Nephron (organoid): ENCODE measurements around the gene ZDHHC6.

Source experiments
- H3K27ac Mint-ChIP-seq, 3 experiments: 2 replicates each; pipeline ENCODE4 v1.8.0; 2020; ENCODE audit warnings: mixed read lengths in 3 of 3, mild to moderate bottlenecking in 2 of 3, moderate library complexity in 1 of 3
- H3K27me3 Mint-ChIP-seq: 2 replicates; pipeline ENCODE4 v1.8.0; 2021; ENCODE audit warnings: low read depth, mild to moderate bottlenecking, moderate library complexity, mixed read lengths
- H3K36me3 Mint-ChIP-seq: 2 replicates; pipeline ENCODE4 v1.8.0; 2020; ENCODE audit warnings: low read depth, mixed read lengths
- H3K4me1 Mint-ChIP-seq: 2 replicates; pipeline ENCODE4 v1.8.0; 2020; ENCODE audit warnings: mixed read lengths
- H3K4me3 Mint-ChIP-seq, 3 experiments: 2 replicates each; pipeline ENCODE4 v1.8.0; 2020; ENCODE audit warnings: mild to moderate bottlenecking in 3 of 3, mixed read lengths in 3 of 3, moderate library complexity in 2 of 3
- H3K9me3 Mint-ChIP-seq: 2 replicates; pipeline ENCODE4 v1.8.0; 2020; ENCODE audit warnings: mixed read lengths
- CTCF ChIP-seq, 3 experiments: fragments of 200-600 bp; sonication (generic); IDR thresholded peaks; one replicate each; pipeline ENCODE4 v1.5.0; 2021; ENCODE audit warnings: antibody characterized with exemption in 3 of 3; ENCODE audit not compliant: unreplicated experiment in 3 of 3

Gene ZDHHC6

GRCh38 chr10:112446855-112447619, at the start of gene ZDHHC6, which contains the start of gene VTI1A:
Gene ZDHHC6, minus strand, starts transcription at chr10:112446914. Its CDS starts 1,478 bp downstream, at chr10:112445436.
Gene VTI1A, plus strand, starts transcription at chr10:112447215. Its CDS starts 159 bp downstream, at chr10:112447374.
- Mint-ChIP-seq H3K27me3 (no peaks in the 10 kb centered on the region), H3K9me3 (no peaks in the 10 kb centered on the region), H3K27ac (peak within 1 kb of the TSS; percentile 74 to 91 (median 91)), H3K4me1 (peaks cover 13% of the 10 kb centered on the region), H3K36me3 (peaks cover 19% of the 10 kb centered on the region), H3K4me3 (peak within 1 kb of the TSS; percentile 91 to 93 (median 93))
- no peak for TF ChIP-seq CTCF (IDR thresholded peaks at IDR 0.05; ENCODE audit: unreplicated experiment in 3 of 3)

GRCh38 chr10:112492736-112493135, 46.0 kb upstream of the ZDHHC6 start:
- Mint-ChIP-seq H3K9me3 (no peaks in the 10 kb centered on the region), H3K27ac (no peak overlapping the region), H3K4me3 (no peak overlapping the region), H3K4me1 (peaks cover 12% of the 10 kb centered on the region), H3K36me3 (no peaks in the 10 kb centered on the region), H3K27me3 (no peaks in the 10 kb centered on the region)
- no peak for TF ChIP-seq CTCF (IDR thresholded peaks at IDR 0.05; ENCODE audit: unreplicated experiment in 3 of 3)

- H3K4me1 Mint-ChIP-seq, result peaks cover 12% of the 10 kb centered on the region
- no peak overlapping the region for H3K27ac Mint-ChIP-seq
- TF ChIP-seq CTCF (IDR thresholded peaks at IDR 0.05; ENCODE audit: unreplicated experiment in 3 of 3), result no peak
- no peaks in the 10 kb centered on the region for H3K27me3 Mint-ChIP-seq
- no peaks in the 10 kb centered on the region for H3K9me3 Mint-ChIP-seq
- no peaks in the 10 kb centered on the region for H3K36me3 Mint-ChIP-seq
- no peak overlapping the region for H3K4me3 Mint-ChIP-seq
Observed at GRCh38 chr10:112491144-112491543, 44.4 kb upstream of the ZDHHC6 start.

- no peaks in the 10 kb centered on the region for H3K9me3 Mint-ChIP-seq
- no peak overlapping the region for H3K4me3 Mint-ChIP-seq
- TF ChIP-seq CTCF (IDR thresholded peaks at IDR 0.05; ENCODE audit: unreplicated experiment in 3 of 3), result no peak
- no peaks in the 10 kb centered on the region for H3K36me3 Mint-ChIP-seq
- H3K4me1 Mint-ChIP-seq, result peaks cover 12% of the 10 kb centered on the region
- no peak overlapping the region for H3K27ac Mint-ChIP-seq
- H3K27me3 Mint-ChIP-seq, result no peaks in the 10 kb centered on the region
Observed at GRCh38 chr10:112490545-112490944, 43.8 kb upstream of the ZDHHC6 start.

GRCh38 chr10:112487964-112488363, 41.2 kb upstream of the ZDHHC6 start:
- no peaks in the 10 kb centered on the region for H3K36me3 Mint-ChIP-seq
- no peak overlapping the region for H3K4me3 Mint-ChIP-seq
- H3K27ac Mint-ChIP-seq, result no peak overlapping the region
- no peak for TF ChIP-seq CTCF (IDR thresholded peaks at IDR 0.05; ENCODE audit: unreplicated experiment in 3 of 3)
- H3K4me1 Mint-ChIP-seq, result peaks cover 12% of the 10 kb centered on the region
- H3K9me3 Mint-ChIP-seq, result no peaks in the 10 kb centered on the region
- no peaks in the 10 kb centered on the region for H3K27me3 Mint-ChIP-seq

GRCh38 chr10:112484399-112484798, 37.7 kb upstream of the ZDHHC6 start:
- no peak for TF ChIP-seq CTCF (IDR thresholded peaks at IDR 0.05; ENCODE audit: unreplicated experiment in 3 of 3)

More at GRCh38 chr10:112484399-112484798, 37.7 kb upstream of the ZDHHC6 start:
- no peaks in the 10 kb centered on the region for H3K36me3 Mint-ChIP-seq
- H3K27ac Mint-ChIP-seq, result no peak overlapping the region
- H3K4me3 Mint-ChIP-seq, result no peak overlapping the region
- H3K4me1 Mint-ChIP-seq, result no peaks in the 10 kb centered on the region
- H3K9me3 Mint-ChIP-seq, result no peaks in the 10 kb centered on the region
- no peaks in the 10 kb centered on the region for H3K27me3 Mint-ChIP-seq
